ENCODE measurements around the gene RYR3. TPM values are rescaled to one million over a fixed set of nuclear protein-coding genes. Genes with fewer than 3 reads are reported as not detected.

The RYR3 gene
- total RNA-seq, 5 donors from 2014 or later (not counting 1 experiment from before 2014, with no cell fraction given), result 0.03 to 0.07 (median 0.04) TPM; not detected in 1

DNA sequence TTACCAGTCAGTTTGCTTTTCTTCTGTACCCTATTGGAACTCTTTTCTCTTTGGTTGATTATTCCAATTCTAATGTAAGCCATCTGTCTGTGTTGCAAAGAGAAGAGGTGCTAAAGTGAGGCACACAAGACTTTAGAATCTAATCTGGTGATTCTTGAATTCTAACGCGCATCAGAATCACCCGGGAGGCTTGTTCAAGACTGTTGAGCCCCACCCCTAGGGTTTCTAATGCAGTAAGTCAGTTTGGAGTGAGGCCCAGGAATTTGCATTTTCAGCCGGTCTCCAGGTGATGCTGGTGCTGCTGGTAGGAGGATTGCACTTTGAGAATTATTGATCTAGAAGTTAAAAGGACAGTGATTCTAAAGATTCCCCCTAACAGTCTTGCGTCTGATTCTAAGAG, 472.2 kb downstream of the RYR3 start:
- ChIA-PET POLR2A (no interaction called here), CTCF (no interaction called here)
- no peaks in the 10 kb centered on the region for H3K9me3 Mint-ChIP-seq
- peaks cover 12% of the 10 kb centered on the region in 2 donors for H3K27me3 Mint-ChIP-seq
- 80% methylated on average over 2 of the region's 5 CpGs for WGBS (ENCODE audit: insufficient coverage)
- no peak for DNase-seq
- Histone ChIP-seq H3K27me3 (replicated peaks in 1 of 2; ENCODE audit: control insufficient read depth in 2 of 2, extremely low read depth in 1 of 2, insufficient read depth in 2 of 2, low read length in 1 of 2) (peaks cover 0 to 8% of the 10 kb centered on the region in 2 experiments), H3K36me3 (ENCODE audit: control insufficient read depth in 2 of 2, extremely low read depth in 1 of 2, insufficient read depth in 1 of 2, low read length in 1 of 2) (no peaks in the 10 kb centered on the region), H3K4me3 (ENCODE audit: control insufficient read depth in 1 of 2, extremely low read depth in 1 of 2, low read length in 1 of 2) (no peak overlapping the region), H3K27ac (ENCODE audit: low read length) (no peak overlapping the region), H3K9me3 (no peaks in the 10 kb centered on the region), H3K4me1 (ENCODE audit: control insufficient read depth in 1 of 2, extremely low read depth in 1 of 2, insufficient read depth in 2 of 2, low read length in 2 of 2) (no peaks in the 10 kb centered on the region)
- no peak overlapping the region for H3K4me3 Mint-ChIP-seq
- no peak for ATAC-seq (replicated peaks in 1 of 4)
- H3K4me1 Mint-ChIP-seq, result no peaks in the 10 kb centered on the region
- no peak overlapping the region for H3K27ac Mint-ChIP-seq
- H3K36me3 Mint-ChIP-seq, result no peaks in the 10 kb centered on the region

GRCh38 chr15:33785366-33785765, 474.6 kb downstream of the RYR3 start:
- Mint-ChIP-seq H3K9me3 (no peaks in the 10 kb centered on the region), H3K27ac (no peak overlapping the region), H3K27me3 (peaks cover 8 to 15% of the 10 kb centered on the region in 2 donors), H3K4me1 (peaks cover 0 to 6% (median 6%) of the 10 kb centered on the region in 3 donors), H3K36me3 (no peaks in the 10 kb centered on the region), H3K4me3 (no peak overlapping the region)
- ATAC-seq (replicated peaks in 1 of 4) (no peak), DNase-seq (no peak)
- ChIA-PET CTCF (no interaction called here), POLR2A (no interaction called here)
- Histone ChIP-seq H3K9me3 (no peaks in the 10 kb centered on the region), H3K4me1 (ENCODE audit: control insufficient read depth in 1 of 2, extremely low read depth in 1 of 2, insufficient read depth in 2 of 2, low read length in 2 of 2) (no peaks in the 10 kb centered on the region), H3K27me3 (replicated peaks in 1 of 2; ENCODE audit: control insufficient read depth in 2 of 2, extremely low read depth in 1 of 2, insufficient read depth in 2 of 2, low read length in 1 of 2) (peaks cover 0 to 4% of the 10 kb centered on the region in 2 experiments), H3K4me3 (ENCODE audit: control insufficient read depth in 1 of 2, extremely low read depth in 1 of 2, low read length in 1 of 2) (no peak overlapping the region), H3K27ac (ENCODE audit: low read length) (no peak overlapping the region), H3K36me3 (ENCODE audit: control insufficient read depth in 2 of 2, extremely low read depth in 1 of 2, insufficient read depth in 1 of 2, low read length in 1 of 2) (no peaks in the 10 kb centered on the region)
- 95% methylated on average over 5 of the region's 6 CpGs for WGBS (ENCODE audit: insufficient coverage)

GRCh38 chr15:33788906-33789540, 478.3 kb downstream of the RYR3 start:
- Histone ChIP-seq H3K36me3 (ENCODE audit: control insufficient read depth in 2 of 2, extremely low read depth in 1 of 2, insufficient read depth in 1 of 2, low read length in 1 of 2) (no peaks in the 10 kb centered on the region), H3K4me3 (ENCODE audit: control insufficient read depth in 1 of 2, extremely low read depth in 1 of 2, low read length in 1 of 2) (no peak overlapping the region), H3K27me3 (replicated peaks in 1 of 2; ENCODE audit: control insufficient read depth in 2 of 2, extremely low read depth in 1 of 2, insufficient read depth in 2 of 2, low read length in 1 of 2) (peaks cover 0 to 4% of the 10 kb centered on the region in 2 experiments), H3K4me1 (ENCODE audit: control insufficient read depth in 1 of 2, extremely low read depth in 1 of 2, insufficient read depth in 2 of 2, low read length in 2 of 2) (no peaks in the 10 kb centered on the region), H3K27ac (ENCODE audit: low read length) (no peak overlapping the region), H3K9me3 (no peaks in the 10 kb centered on the region)
- CTCF ChIA-PET, result no interaction called here
- Mint-ChIP-seq H3K4me1 (peaks cover 0 to 6% (median 6%) of the 10 kb centered on the region in 3 donors), H3K9me3 (no peaks in the 10 kb centered on the region), H3K27me3 (peaks cover 5 to 15% of the 10 kb centered on the region in 2 donors), H3K36me3 (no peaks in the 10 kb centered on the region), H3K4me3 (no peak overlapping the region), H3K27ac (no peak overlapping the region)
- 5% methylated on average over 7 of the region's 9 CpGs for WGBS (ENCODE audit: insufficient coverage)
- ATAC-seq (replicated peaks in 1 of 4), result no peak
- DNase-seq, result no peak
- POLR2A ChIA-PET, result no interaction called here

- DNase-seq, result no peak
- WGBS (ENCODE audit: insufficient coverage), result no CpG with 5 or more reads among the region's 5 CpGs
- CTCF ChIA-PET, result no interaction called here
- H3K27ac ChIP-seq (ENCODE audit: low read length), result no peak overlapping the region
- Mint-ChIP-seq H3K9me3 (no peaks in the 10 kb centered on the region), H3K27ac (no peak overlapping the region), H3K4me3 (no peak overlapping the region), H3K36me3 (no peaks in the 10 kb centered on the region), H3K27me3 (peaks cover 4 to 12% of the 10 kb centered on the region in 2 donors), H3K4me1 (no peaks in the 10 kb centered on the region)
- H3K4me1 ChIP-seq (ENCODE audit: control insufficient read depth in 1 of 2, extremely low read depth in 1 of 2, insufficient read depth in 2 of 2, low read length in 2 of 2), result no peaks in the 10 kb centered on the region
- no peaks in the 10 kb centered on the region for H3K9me3 ChIP-seq
- POLR2A ChIA-PET, result no interaction called here
- no peak for ATAC-seq (replicated peaks in 1 of 4)
- no peak overlapping the region for H3K4me3 ChIP-seq (ENCODE audit: control insufficient read depth in 1 of 2, extremely low read depth in 1 of 2, low read length in 1 of 2)
- H3K36me3 ChIP-seq (ENCODE audit: control insufficient read depth in 2 of 2, extremely low read depth in 1 of 2, insufficient read depth in 1 of 2, low read length in 1 of 2), result no peaks in the 10 kb centered on the region
- H3K27me3 ChIP-seq (replicated peaks in 1 of 2; ENCODE audit: control insufficient read depth in 2 of 2, extremely low read depth in 1 of 2, insufficient read depth in 2 of 2, low read length in 1 of 2), result no peaks in the 10 kb centered on the region
These were observed 483.7 kb downstream of the RYR3 start for GRCh38 chr15:33794453-33794852.

DNA sequence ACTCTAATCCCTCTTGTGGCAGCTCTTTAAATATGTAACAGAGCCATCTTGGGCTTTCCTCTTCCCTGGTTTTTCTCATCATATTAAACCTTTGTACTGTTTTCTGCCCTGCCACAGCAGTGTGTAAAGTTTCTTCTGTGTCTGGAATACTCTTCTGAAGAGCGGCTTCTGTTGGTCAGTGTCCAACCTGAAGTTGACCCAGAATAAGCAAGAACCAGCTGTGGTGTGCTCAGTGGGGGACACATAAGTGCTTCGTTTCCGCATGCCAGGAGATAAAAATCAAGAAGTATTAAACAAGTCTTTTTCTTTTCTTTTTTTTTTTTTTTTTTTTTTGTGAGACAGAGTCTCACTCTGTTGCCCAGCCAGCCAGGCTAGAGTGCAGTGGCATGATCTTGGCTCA, 484.3 kb downstream of the RYR3 start:
- H3K4me3 Mint-ChIP-seq, result no peak overlapping the region
- no peaks in the 10 kb centered on the region for H3K4me1 Mint-ChIP-seq
- POLR2A ChIA-PET, result no interaction called here
- no peaks in the 10 kb centered on the region for H3K36me3 Mint-ChIP-seq
- WGBS (ENCODE audit: insufficient coverage), result 100% methylated on average over 1 of the region's 3 CpGs
- CTCF ChIA-PET, result no interaction called here
- no peak overlapping the region for H3K27ac ChIP-seq (ENCODE audit: low read length)
- ATAC-seq (replicated peaks in 1 of 4) (no peak), DNase-seq (no peak)
- H3K27me3 ChIP-seq (replicated peaks in 1 of 2; ENCODE audit: control insufficient read depth in 2 of 2, extremely low read depth in 1 of 2, insufficient read depth in 2 of 2, low read length in 1 of 2), result no peaks in the 10 kb centered on the region
- peaks cover 4 to 12% of the 10 kb centered on the region in 2 donors for H3K27me3 Mint-ChIP-seq
- H3K27ac Mint-ChIP-seq, result no peak overlapping the region
- H3K9me3 ChIP-seq, result no peaks in the 10 kb centered on the region
- no peaks in the 10 kb centered on the region for H3K36me3 ChIP-seq (ENCODE audit: control insufficient read depth in 2 of 2, extremely low read depth in 1 of 2, insufficient read depth in 1 of 2, low read length in 1 of 2)
- H3K4me3 ChIP-seq (ENCODE audit: control insufficient read depth in 1 of 2, extremely low read depth in 1 of 2, low read length in 1 of 2), result no peak overlapping the region
- H3K4me1 ChIP-seq (ENCODE audit: control insufficient read depth in 1 of 2, extremely low read depth in 1 of 2, insufficient read depth in 2 of 2, low read length in 2 of 2), result no peaks in the 10 kb centered on the region
- no peaks in the 10 kb centered on the region for H3K9me3 Mint-ChIP-seq

DNA sequence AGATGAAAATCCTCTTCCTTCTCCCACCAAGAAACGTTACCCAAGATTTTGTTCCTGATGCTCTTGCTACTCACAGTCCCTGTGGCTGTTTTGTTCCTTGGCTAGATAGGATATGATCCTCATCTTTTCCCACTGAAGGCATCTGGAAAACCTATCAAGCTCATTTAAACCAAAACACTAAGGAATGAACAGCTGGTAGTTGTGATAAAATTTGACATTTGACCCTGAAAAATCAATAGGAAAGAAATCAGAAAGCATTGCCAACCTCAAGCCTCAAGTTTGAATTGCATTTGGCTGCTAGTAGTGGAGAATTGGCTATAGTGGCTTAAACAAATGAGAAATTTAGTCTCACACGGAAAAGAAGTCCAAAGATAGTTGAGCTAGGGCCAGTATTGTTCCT, 486.9 kb downstream of the RYR3 start:
- H3K4me3 ChIP-seq (ENCODE audit: control insufficient read depth in 1 of 2, extremely low read depth in 1 of 2, low read length in 1 of 2), result no peak overlapping the region
- H3K4me1 Mint-ChIP-seq, result no peaks in the 10 kb centered on the region
- WGBS (ENCODE audit: insufficient coverage), result 60% methylated on average over 1 of the region's 2 CpGs

More for the DNA sequence above, 486.9 kb downstream of the RYR3 start:
- DNase-seq (no peak), ATAC-seq (replicated peaks in 1 of 4) (no peak)
- Histone ChIP-seq H3K9me3 (no peaks in the 10 kb centered on the region), H3K27me3 (replicated peaks in 1 of 2; ENCODE audit: control insufficient read depth in 2 of 2, extremely low read depth in 1 of 2, insufficient read depth in 2 of 2, low read length in 1 of 2) (no peaks in the 10 kb centered on the region), H3K4me1 (ENCODE audit: control insufficient read depth in 1 of 2, extremely low read depth in 1 of 2, insufficient read depth in 2 of 2, low read length in 2 of 2) (no peaks in the 10 kb centered on the region), H3K36me3 (ENCODE audit: control insufficient read depth in 2 of 2, extremely low read depth in 1 of 2, insufficient read depth in 1 of 2, low read length in 1 of 2) (no peaks in the 10 kb centered on the region), H3K27ac (ENCODE audit: low read length) (no peak overlapping the region)
- Mint-ChIP-seq H3K9me3 (no peaks in the 10 kb centered on the region), H3K4me3 (no peak overlapping the region), H3K27ac (no peak overlapping the region), H3K27me3 (peaks cover 4 to 12% of the 10 kb centered on the region in 2 donors), H3K36me3 (no peaks in the 10 kb centered on the region)
- ChIA-PET POLR2A (no interaction called here), CTCF (interaction anchor here in 1 of 2 donors (0.6 kb wide), 1 partner anchor 16 kb away, joined by 3 read pairs; no protein-coding TSS in a partner anchor)
